Activated naive CD8-positive, alpha-beta T cell treated with anti-CD3 and anti-CD28 coated beads, Interleukin-2, amount 50 U/mL, for 16 hours (primary cell): ENCODE data around the gene RBBP7.
"Not testable (repeated sequence)": the region's sequence is repeated elsewhere in the genome, so short reads cannot be mapped to it uniquely, and the experiment has no call there.

Experiments
- DNase-seq: peaks from one replicate; pipeline ENCODE4 v3.0.0-alpha.2; 2020; ENCODE audit warnings: low read depth, low spot score

Gene RBBP7

DNA sequence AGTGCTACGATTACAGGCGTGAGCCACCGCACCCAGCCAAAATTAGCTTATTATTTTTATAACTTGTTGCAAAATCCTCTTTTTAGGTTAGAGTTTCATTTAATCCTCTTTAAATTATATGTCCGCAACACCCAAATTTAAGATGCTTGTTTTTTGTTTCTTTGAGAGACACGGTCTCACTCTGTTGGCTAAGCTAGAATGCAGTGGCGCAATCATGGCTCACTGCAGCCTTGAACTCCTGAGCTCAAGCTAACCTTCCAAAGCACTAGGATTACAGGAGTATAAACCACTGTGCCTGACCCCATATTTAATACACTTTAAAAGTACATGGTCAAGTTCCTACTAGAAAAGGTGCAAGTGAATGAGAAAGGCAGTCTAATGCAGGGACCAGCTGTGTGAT, 2.2 kb downstream of the RBBP7 start:
- no peak for DNase-seq

GRCh38 chrX:16862829-16863228, 7.3 kb downstream of the RBBP7 start:
- DNase-seq = no peak

GRCh38 chrX:16856744-16857143, 13.4 kb downstream of the RBBP7 start:
- DNase-seq = no peak

GRCh38 chrX:16856076-16856404, 14.1 kb downstream of the RBBP7 start:
- not testable (repeated sequence) for DNase-seq

GRCh38 chrX:16855363-16856075, 14.6 kb downstream of the RBBP7 start:
- no peak for DNase-seq

GRCh38 chrX:16853537-16853936, 16.6 kb downstream of the RBBP7 start:
- no peak for DNase-seq

GRCh38 chrX:16852617-16853179, 17.5 kb downstream of the RBBP7 start:
- DNase-seq = no peak

GRCh38 chrX:16851827-16852226, 18.3 kb downstream of the RBBP7 start:
- no peak for DNase-seq

- no peak for DNase-seq
These were observed 18.7 kb downstream of the RBBP7 start for GRCh38 chrX:16851421-16851820.

GRCh38 chrX:16848541-16848940, 21.6 kb downstream of the RBBP7 start:
- no peak for DNase-seq

GRCh38 chrX:16845686-16846085, 24.5 kb downstream of the RBBP7 start:
- DNase-seq = no peak

GRCh38 chrX:16843208-16843909, 26.8 kb downstream of the RBBP7 start:
- no peak for DNase-seq

DNA sequence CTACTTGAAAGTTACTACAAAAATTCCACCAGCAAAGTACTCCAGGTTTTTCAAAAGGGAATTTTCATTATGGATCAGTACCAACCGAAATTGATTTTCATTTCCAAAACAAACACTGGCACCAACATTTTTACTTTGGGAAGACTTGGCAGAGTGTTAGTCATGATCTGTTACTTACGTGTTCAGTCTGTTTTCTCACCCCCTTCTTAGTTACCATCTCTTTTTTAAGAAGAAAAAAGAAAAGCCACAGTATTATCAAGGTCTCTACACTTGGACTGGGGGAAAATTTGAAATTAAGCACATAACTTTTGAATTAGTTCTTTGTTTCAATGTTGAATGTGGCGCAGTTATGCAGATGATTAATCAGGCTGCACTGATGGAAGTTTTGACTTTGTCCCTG, 27.5 kb downstream of the RBBP7 start:
- DNase-seq = no peak

- DNase-seq = no peak
These were observed 30.2 kb downstream of the RBBP7 start for GRCh38 chrX:16839852-16840460.

GRCh38 chrX:16839219-16839851, 30.8 kb downstream of the RBBP7 start:
- DNase-seq = no peak

DNA sequence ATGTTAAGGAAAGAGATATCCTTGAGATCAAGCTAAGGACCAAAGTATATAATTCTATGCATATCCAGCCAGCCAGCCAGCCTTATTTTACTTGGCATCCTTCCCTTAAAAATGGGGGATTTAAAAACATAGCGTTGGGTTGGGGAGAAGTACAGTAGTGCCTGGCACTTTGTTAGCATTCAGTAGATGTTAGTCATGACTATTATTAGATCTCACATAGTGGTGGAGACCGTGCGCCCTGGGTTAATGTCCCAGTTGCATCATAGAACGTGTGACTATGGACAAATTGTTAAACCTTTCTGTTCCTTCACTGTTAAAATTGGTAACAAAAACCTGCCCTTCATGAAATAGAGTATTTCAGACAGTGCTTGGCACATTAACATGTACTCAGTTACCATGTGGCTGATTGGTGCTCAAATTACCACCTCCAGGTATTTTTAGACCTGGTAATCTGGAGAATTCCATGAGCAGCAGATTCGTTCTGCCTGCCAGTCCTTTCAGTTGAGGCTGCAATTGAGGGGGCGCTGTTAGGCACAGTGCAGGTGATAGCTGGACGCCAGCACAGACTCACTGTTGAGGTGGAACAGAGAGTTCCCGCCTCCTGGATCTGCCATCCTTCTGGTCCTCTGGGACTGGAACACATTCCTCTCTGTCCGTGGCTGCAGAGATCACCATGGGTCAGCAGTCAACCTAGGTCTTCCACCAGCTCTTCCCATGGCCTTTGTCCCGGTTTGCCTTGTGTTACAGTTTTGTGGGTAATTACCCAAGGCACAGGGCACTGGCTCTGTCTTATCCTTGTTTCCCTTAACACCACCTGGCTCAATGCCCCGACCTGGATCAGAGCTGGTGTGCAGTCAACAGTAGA, 31.7 kb downstream of the RBBP7 start:
- DNase-seq = no peak

GRCh38 chrX:16836371-16836770, 33.8 kb downstream of the RBBP7 start:
- no peak for DNase-seq

DNA sequence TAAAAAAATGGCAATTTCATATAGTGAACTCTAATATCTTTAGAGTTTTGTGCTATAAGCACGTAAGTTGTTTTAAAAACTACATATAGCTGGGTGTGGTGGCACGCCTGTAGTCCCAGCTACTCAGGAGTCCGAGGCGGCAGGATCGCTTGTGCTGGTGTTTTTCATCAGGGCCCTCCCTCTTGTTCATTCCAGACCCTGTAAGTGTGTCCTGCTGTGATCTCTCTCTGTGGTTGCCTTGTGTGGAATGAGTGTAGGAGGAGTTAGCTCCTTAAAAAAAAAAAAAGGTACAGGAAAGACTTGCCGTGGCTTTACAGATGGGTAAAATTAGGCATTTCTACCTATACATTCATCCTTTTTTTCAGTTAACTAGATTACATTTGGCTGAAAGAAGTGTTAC, 35.4 kb downstream of the RBBP7 start:
- no peak for DNase-seq

DNA sequence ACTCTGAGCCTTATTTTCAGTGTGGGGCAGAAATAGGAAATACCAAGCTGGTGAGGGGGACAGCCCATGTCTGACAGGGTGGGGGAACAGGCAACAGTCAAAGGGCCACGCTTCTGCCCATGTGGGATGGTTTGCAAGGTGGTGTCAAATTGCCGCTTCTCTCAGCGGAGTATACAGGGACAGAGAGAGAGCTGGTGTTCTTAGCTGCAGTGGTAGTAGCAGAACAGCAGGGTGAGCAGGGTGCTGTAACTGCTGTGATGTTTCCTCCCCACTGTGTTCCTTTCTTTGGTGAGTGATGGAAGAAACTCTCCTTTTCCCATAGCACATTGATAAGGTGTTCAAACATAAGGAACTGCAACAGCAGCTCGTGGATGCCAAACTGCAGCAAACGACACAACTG, 37.9 kb downstream of the RBBP7 start:
- no peak for DNase-seq

DNA sequence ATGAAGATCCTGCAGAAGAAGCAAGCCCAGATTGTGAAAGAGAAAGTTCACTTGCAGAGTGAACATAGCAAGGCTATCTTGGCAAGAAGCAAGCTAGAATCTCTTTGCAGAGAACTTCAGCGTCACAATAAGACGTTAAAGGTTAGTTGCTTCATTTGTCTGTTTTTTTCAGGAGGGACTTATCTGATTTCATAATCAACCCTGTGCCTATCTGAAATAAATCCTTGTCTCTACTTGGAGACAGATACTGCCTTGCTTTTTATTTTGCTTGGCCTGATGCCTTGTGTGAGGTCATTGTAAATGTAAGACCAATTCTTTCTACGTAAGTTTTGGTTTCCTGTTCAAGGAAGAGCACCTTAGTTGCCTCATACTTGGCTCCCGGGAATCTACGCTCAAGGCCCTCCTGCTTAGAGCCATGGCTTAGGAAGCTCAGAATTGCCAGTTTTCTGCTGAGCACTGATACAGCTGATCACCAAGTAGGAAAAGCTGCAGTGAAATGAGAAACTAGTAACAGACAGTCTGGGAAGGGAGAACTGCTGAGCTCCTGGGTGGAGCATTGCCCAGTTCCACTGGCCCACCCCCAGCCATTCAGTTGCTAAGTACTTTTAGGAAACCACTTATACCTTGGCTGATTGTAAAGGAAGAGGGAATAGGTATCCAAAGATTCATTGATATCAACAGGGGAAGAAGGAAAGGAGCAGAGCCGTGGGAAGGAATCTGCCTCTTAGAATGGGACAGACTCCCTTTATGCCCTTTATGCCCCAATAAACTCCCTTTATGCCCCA, 41.8 kb downstream of the RBBP7 start:
- no peak for DNase-seq

- no peak for DNase-seq
These were observed 42.9 kb downstream of the RBBP7 start for GRCh38 chrX:16827225-16827624.
